ENCODE measurements around the gene ATRN. TPM values are rescaled to one million over a fixed set of nuclear protein-coding genes. Genes with fewer than 3 reads are reported as not detected.
"Not testable (repeated sequence)": the region's sequence is repeated elsewhere in the genome, so short reads cannot be mapped to it uniquely, and the experiment has no call there.

Gene ATRN
- total RNA-seq, 4 donors from 2014 or later, result 24.0 to 31.5 (median 26.4) TPM

DNA sequence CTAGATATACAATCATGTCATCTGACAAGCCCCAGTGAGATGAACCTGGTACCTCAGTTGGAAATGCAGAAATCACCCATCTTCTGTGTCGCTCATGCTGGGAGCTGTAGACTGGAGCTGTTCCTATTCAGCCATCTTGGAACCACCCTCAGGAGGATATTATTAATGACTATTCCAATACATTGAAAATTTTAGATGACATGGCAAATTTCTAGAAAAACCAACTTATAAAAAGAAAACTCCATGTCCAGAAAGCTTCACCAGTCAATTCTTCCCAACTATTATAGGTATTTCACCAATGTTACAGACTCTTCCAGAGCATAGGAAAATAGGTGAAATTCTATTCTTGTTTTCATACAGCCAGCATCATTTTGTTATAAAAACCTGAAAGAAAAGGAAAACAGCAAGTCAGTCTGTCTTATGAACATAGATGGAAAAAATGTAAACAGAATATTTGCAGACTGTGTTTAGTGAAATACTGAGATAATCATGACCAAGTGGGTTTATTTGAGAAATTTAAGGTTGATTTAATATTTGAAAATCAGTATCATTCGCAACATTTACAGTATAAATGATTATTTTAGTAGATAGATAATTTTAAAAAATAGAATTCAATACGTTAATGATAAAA is 43.3 kb downstream of the ATRN start:
- Histone ChIP-seq H3K9me3 (no peaks in the 10 kb centered on the region), H3K4me1 (no peaks in the 10 kb centered on the region), H3K27me3 (no peaks in the 10 kb centered on the region), H3K27ac (no peak overlapping the region), H3K36me3 (no peaks in the 10 kb centered on the region), H3K4me3 (no peak overlapping the region)
- no peak for DNase-seq (ENCODE audit: low spot score in 2 of 2)
- no peak for TF ChIP-seq POLR2A (IDR thresholded peaks at IDR 0.05)
- TF ChIP-seq, protein P1, sequence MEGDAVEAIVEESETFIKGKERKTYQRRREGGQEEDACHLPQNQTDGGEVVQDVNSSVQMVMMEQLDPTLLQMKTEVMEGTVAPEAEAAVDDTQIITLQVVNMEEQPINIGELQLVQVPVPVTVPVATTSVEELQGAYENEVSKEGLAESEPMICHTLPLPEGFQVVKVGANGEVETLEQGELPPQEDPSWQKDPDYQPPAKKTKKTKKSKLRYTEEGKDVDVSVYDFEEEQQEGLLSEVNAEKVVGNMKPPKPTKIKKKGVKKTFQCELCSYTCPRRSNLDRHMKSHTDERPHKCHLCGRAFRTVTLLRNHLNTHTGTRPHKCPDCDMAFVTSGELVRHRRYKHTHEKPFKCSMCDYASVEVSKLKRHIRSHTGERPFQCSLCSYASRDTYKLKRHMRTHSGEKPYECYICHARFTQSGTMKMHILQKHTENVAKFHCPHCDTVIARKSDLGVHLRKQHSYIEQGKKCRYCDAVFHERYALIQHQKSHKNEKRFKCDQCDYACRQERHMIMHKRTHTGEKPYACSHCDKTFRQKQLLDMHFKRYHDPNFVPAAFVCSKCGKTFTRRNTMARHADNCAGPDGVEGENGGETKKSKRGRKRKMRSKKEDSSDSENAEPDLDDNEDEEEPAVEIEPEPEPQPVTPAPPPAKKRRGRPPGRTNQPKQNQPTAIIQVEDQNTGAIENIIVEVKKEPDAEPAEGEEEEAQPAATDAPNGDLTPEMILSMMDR (IDR thresholded peaks at IDR 0.05), result no peak
- no peak for TF ChIP-seq EP300 (IDR thresholded peaks at IDR 0.05)
- 80 to 94% methylated on average over 3 of the region's 3 CpGs for WGBS, 2 donors

DNA sequence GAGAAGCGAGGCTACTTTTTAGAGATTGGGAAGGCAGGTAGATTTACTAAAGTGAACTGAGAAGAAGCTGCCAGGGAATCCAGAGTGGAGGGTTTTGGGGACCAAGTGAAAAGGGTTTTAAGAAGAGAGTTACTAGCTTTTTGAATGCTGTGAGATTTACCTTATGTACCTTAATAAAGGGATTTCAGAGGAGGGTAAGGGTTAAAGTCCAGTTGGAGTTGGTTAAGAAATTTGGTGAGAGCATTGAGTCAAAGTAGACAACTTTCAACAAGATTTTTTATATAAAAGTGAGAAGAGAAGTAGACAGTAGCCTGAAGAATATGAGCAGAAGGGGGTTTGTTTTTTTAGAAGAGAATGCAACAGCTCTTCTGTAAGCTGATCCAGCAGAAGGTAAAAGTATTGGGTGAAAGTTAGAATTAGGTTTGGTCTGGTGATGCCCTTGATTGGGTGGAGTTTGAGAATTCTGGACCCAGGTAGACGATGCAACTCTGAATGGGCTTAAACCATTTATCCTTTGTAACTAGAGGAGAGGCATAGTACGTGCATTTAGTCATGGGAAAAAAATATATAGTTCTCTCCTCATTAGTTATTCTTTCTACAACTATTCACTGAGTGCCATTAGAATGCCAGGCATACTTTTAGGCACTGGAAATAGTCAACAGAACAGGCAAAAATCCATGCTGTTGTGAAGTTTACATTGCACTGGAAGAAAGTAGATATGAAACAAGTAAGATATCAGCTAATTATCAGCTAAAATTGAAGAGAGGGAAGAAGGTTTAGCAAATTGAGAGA is 44.8 kb downstream of the ATRN start:
- no peak overlapping the region for H3K4me3 ChIP-seq
- TF ChIP-seq POLR2A (IDR thresholded peaks at IDR 0.05) (no peak), EP300 (IDR thresholded peaks at IDR 0.05) (no peak)
- TF ChIP-seq, protein P1 (IDR thresholded peaks at IDR 0.05), result no peak
- H3K9me3 ChIP-seq, result no peaks in the 10 kb centered on the region
- H3K27ac ChIP-seq, result no peak overlapping the region
- no peaks in the 10 kb centered on the region for H3K27me3 ChIP-seq
- WGBS, 2 donors, result 70 to 88% methylated on average over 3 of the region's 3 CpGs
- H3K36me3 ChIP-seq, result no peaks in the 10 kb centered on the region
- no peaks in the 10 kb centered on the region for H3K4me1 ChIP-seq
- no peak for DNase-seq (ENCODE audit: low spot score in 2 of 2)

DNA sequence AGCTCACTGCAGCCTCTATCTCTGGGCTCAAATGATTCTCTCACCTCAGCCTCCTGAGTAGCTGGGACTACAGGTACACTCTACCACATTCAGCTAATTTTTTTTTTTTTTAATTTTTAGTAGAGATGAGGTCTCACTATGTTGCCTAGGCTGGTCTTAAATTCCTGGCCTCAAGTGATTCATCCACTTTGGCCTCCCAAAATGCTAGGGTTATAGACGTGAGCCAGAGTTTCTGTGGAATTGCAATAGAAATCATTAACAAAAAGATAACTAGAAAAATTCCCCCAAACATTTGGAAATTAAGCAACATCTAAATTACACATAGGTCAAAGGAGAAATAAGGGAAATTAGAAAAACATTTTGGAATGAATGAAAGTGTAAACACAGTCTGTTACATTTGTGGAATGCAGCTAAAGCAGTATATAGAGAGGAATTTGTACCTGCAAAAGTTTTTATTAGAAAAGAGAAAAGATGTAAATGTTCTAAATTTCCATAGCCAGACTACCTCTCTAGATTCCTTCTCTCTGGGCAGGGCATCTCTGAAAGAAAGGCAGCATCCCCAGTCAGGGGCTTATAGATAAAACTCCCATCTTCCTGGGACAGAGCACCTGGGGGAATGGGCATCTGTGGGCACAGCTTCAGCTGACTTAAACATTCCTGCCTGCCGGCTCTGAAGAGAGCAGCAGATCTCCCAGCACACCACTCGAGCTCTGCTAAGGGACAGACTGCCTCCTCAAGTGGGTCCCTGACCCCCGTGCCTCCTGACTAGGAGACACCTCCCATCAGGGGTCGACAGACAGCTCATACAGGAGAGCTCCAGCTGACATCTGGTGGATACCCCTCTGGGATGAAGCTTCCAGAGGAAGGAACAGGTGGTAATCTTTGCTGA is 51.3 kb downstream of the ATRN start:
- no peak overlapping the region for H3K27ac ChIP-seq
- WGBS, 2 donors, result 92 to 93% methylated on average over 3 to 5 of the region's 5 CpGs

DNA sequence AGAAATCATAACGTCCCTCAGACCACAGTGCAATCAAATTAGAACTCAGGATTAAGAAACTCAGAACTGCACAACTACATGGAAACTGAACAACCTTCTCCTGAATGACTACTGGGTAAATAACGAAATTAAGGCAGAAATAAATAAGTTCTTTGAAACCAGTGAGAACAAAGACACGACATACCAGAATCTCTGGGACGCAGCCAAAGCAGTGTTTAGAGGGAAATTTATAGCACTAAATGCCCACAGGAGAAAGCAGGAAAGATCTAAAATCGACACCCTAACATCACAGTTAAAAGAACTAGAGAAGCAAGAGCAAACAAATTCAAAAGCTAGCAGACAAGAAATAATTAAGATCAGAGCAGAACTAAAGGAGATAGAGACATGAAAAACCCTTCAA is 53.9 kb downstream of the ATRN start:
- 96 to 97% methylated on average over 5 of the region's 5 CpGs for WGBS, 2 donors
- H3K27me3 ChIP-seq; H3K9me3 ChIP-seq; DNase-seq (ENCODE audit: low spot score in 2 of 2); H3K27ac ChIP-seq; H3K36me3 ChIP-seq; H3K4me3 ChIP-seq; H3K4me1 ChIP-seq: not testable (repeated sequence)

More for the DNA sequence above, 51.3 kb downstream of the ATRN start:
- Histone ChIP-seq H3K4me3 (no peak overlapping the region), H3K36me3 (peaks cover 0 to 7% (median 0%) of the 10 kb centered on the region in 3 donors), H3K4me1 (no peaks in the 10 kb centered on the region), H3K27me3 (no peaks in the 10 kb centered on the region), H3K9me3 (no peaks in the 10 kb centered on the region)
- TF ChIP-seq POLR2A (IDR thresholded peaks at IDR 0.05) (no peak), EP300 (IDR thresholded peaks at IDR 0.05) (no peak)
- TF ChIP-seq, protein P1 (IDR thresholded peaks at IDR 0.05), result no peak
- no peak for DNase-seq (ENCODE audit: low spot score in 2 of 2)

DNA sequence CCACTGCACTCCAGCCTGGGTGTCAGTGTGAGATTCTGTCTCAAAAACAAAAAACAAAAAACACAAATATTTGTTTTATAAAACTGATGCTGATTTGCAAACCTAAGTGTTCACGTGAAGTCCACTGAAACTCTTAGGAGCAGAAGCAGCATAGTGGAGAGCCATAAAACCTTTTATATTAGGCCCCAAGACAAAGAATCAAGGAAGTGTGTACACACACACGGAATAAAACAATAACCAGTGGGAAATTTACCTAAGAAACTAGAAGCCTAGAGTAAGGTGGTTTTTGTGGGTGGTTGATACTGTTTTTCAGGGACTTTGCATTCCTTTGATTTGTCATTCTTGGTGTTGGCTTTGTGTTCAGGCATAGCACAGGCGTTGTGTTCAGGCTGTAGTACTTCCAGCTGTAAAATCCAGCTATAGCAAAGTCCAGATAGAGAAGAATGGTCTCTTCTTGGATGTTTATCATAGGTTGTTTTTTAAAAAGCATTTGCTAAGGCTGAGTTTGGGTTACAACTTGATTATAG is 61.3 kb downstream of the ATRN start:
- Histone ChIP-seq H3K27me3 (no peaks in the 10 kb centered on the region), H3K4me1 (no peaks in the 10 kb centered on the region), H3K27ac (no peak overlapping the region), H3K36me3 (peaks cover 0 to 18% (median 0%) of the 10 kb centered on the region in 3 donors), H3K4me3 (no peak overlapping the region), H3K9me3 (no peaks in the 10 kb centered on the region)
- WGBS, 2 donors, result 87 to 89% methylated on average over 3 of the region's 3 CpGs
- no peak for TF ChIP-seq EP300 (IDR thresholded peaks at IDR 0.05)
- DNase-seq (ENCODE audit: low spot score in 2 of 2), result no peak

DNA sequence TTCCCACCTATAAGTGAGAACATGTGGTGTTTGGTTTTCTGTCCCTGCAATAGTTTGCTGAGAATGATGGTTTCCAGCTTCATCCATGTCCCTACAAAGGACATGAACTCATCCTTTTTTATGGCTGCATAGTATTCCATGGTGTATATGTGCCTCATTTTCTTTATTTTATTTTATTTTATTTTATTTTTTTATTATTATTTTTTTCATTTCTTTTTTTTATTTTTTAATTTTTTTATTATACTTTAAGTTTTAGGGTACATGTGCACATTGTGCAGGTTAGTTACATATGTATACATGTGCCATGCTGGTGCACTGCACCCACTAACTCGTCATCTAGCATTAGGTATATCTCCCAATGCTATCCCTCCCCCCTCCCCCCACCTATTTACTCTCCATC is 66.9 kb downstream of the ATRN start:
- peaks cover 0 to 23% (median 0%) of the 10 kb centered on the region in 3 donors for H3K36me3 ChIP-seq
- not testable (repeated sequence) for H3K27ac ChIP-seq; DNase-seq (ENCODE audit: low spot score in 2 of 2); H3K27me3 ChIP-seq; H3K9me3 ChIP-seq; H3K4me3 ChIP-seq; H3K4me1 ChIP-seq
- 96 to 100% methylated on average over 1 of the region's 1 CpG for WGBS, 2 donors

Measured in tibial nerve (tissue), 4 donors.